Measurements from ENCODE around the gene BTN3A1.

GRCh38 chr6:26372308-26373144 lies 29.5 kb upstream of the BTN3A1 start:
- TF ChIP-seq ZNF274 (IDR thresholded peaks at IDR 0.05; ENCODE audit: low read depth, low read length) (no peak), SP1 (IDR thresholded peaks at IDR 0.05; ENCODE audit: low read depth) (no peak), POLR2A (IDR thresholded peaks at IDR 0.05; ENCODE audit: borderline replicate concordance, extremely low read depth, insufficient read depth, insufficient read length) (no peak), RAD21 (IDR thresholded peaks at IDR 0.05; ENCODE audit: low read depth) (no peak), CTCF (IDR thresholded peaks at IDR 0.05 in 2 of 3, conservative IDR thresholded peaks at IDR 0.05 in 1 of 3; ENCODE audit: borderline replicate concordance in 1 of 3, insufficient read depth in 1 of 3, low read depth in 2 of 3, low read length in 2 of 3) (no peak), EZH2 (IDR thresholded peaks at IDR 0.05) (no peak), EZH2phosphoT487 (IDR thresholded peaks at IDR 0.05; ENCODE audit: borderline replicate concordance) (no peak), ELF1 (IDR thresholded peaks at IDR 0.05; ENCODE audit: borderline replicate concordance, low read depth) (no peak), SRF (IDR thresholded peaks at IDR 0.05; ENCODE audit: low read depth) (no peak), FOSL1 (IDR thresholded peaks at IDR 0.05; ENCODE audit: low read depth) (no peak)
